ENCODE data around the gene CD59.
"Not testable (repeated sequence)": the region's sequence is repeated elsewhere in the genome, so short reads cannot be mapped to it uniquely, and the experiment has no call there.

CD59 gene

GRCh38 chr11:33665350-33666106 is 70.7 kb downstream of the CD59 start:
- DNase-seq (ENCODE audit: low spot score), result no peak

- DNase-seq (ENCODE audit: low spot score), result no peak
Observed at GRCh38 chr11:33664827-33665226, 71.4 kb downstream of the CD59 start.

- no peak for DNase-seq (ENCODE audit: low spot score)
Observed at GRCh38 chr11:33664166-33664565, 72.1 kb downstream of the CD59 start.

- no peak for DNase-seq (ENCODE audit: low spot score)
Observed at GRCh38 chr11:33663121-33663520, 73.1 kb downstream of the CD59 start.

GRCh38 chr11:33661526-33661925 is 74.7 kb downstream of the CD59 start:
- not testable (repeated sequence) for DNase-seq (ENCODE audit: low spot score)

- no peak for DNase-seq (ENCODE audit: low spot score)
Observed at GRCh38 chr11:33660962-33661361, 75.3 kb downstream of the CD59 start.

GRCh38 chr11:33659370-33660139 is 76.7 kb downstream of the CD59 start:
- no peak for DNase-seq (ENCODE audit: low spot score)

- no peak for DNase-seq (ENCODE audit: low spot score)
Observed at GRCh38 chr11:33658195-33658900, 77.9 kb downstream of the CD59 start.

- no peak for DNase-seq (ENCODE audit: low spot score)
Observed at GRCh38 chr11:33657757-33658156, 78.5 kb downstream of the CD59 start.

GRCh38 chr11:33656768-33657167 is 79.5 kb downstream of the CD59 start:
- no peak for DNase-seq (ENCODE audit: low spot score)

- no peak for DNase-seq (ENCODE audit: low spot score)
Observed at GRCh38 chr11:33655842-33656600, 80.2 kb downstream of the CD59 start.

- DNase-seq (ENCODE audit: low spot score), result no peak
Observed at GRCh38 chr11:33654594-33654993, 81.6 kb downstream of the CD59 start.
